ENCODE results near the gene IGFL2.
"Not testable (repeated sequence)": the region's sequence is repeated elsewhere in the genome, so short reads cannot be mapped to it uniquely, and the experiment has no call there.

The IGFL2 gene

GRCh38 chr19:46147791-46148288 lies at the start of gene IGFL2:
TSS of gene IGFL2 (plus strand) at chr19:46148238. CDS start at chr19:46148279, 41 bp downstream.
- DNase-seq = peak; percentile 30

GRCh38 chr19:46100344-46100743 lies 47.7 kb upstream of the IGFL2 start:
- no peak for DNase-seq

GRCh38 chr19:46101293-46101692 lies 46.7 kb upstream of the IGFL2 start:
- no peak for DNase-seq

DNA sequence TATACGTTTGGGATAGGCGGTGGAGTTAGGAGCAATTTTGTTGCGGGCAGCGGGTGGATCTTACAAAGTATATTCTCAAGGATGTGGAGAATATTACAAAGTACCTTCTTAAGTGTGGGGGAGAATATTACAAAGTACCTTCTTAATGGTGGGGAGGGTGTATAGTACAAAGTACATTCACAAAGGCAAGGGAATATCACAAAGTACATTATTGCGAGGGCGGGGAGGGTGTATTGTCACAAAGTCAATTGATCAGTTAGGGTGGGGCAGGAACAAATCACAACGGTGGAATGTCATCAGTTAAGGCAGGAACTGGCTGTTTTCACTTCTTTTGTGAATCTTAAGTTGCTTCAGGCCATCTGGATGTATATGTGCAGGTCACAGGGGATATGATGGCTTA lies 45.7 kb upstream of the IGFL2 start:
- not testable (repeated sequence) for DNase-seq

DNA sequence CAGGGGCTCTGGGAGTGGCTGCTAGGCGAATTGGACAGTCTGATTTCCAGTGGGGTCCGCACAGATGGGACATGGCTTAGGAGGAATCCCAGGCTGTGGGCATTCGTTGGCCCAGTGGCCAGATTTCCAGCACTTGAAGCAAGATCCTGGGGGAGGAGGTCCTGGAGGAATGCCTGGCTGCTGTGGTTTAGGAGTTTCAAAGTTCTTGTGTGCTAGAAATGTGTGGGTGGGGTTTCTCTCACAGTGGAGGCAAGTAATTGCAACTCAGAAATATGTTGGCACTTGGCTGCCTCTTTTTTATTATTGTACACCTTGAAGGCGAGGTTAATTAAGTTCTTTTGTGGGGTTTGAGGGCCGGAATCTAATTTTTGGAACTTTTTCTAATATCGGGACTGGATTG lies 40.7 kb upstream of the IGFL2 start:
- DNase-seq = no peak

DNA sequence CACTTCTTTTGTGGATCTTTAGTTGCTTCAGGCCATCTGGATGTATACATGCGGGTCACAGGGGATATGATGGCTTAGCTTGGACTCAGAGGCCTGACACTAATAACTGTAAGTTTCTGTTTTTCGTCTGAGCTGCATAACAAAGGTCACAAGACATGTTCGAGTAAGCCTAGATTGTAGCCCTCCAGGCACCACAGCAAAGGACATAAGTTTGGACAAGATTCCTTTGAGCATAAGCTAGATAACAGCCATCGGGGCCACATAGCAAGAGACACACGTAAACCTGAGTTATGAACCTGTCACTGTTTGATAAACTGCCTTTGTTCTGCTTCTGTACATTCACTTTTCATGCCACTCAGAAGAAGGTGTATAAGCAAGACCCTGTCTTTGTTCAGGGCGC lies 38.2 kb upstream of the IGFL2 start:
- DNase-seq = no peak

- DNase-seq = no peak
Observed at GRCh38 chr19:46111376-46111775, 36.7 kb upstream of the IGFL2 start.

- DNase-seq = no peak
Observed at GRCh38 chr19:46112527-46112926, 35.5 kb upstream of the IGFL2 start.

GRCh38 chr19:46113726-46114125 lies 34.3 kb upstream of the IGFL2 start:
- DNase-seq = no peak

DNA sequence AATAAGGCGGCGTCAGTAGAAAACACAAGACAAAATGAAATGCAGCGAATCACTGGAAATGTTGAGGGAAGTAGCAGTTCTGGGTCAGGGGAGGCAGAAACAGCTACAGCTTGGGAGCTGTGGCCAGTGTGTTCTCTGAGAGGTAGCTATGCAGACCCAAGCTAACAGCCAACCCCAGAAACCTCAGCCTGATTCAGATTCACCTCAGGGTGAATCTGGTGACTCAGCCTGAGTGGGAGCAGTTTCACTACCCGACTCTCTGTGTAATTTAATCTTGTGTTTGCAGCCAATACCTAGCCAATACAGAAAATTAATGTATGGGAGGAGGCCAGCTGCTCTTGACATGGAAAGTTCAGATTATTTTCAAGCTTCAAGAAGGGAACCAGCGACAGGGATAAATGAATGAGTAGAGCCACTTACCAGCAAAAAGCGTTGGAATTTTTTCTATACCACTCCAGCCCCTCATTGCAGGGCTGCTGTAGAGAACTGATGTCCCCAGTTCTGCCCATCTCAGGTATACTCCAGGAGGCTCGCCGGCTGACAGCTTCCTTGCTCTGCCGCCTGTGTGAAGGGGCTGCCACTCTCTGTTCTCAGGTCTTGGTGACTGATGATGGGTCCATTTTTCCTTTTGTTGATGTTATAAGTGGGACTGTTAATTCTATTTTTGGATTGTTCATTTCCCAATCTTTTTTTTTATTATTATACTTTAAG lies 32.5 kb upstream of the IGFL2 start:
- DNase-seq = peak; percentile 66

DNA sequence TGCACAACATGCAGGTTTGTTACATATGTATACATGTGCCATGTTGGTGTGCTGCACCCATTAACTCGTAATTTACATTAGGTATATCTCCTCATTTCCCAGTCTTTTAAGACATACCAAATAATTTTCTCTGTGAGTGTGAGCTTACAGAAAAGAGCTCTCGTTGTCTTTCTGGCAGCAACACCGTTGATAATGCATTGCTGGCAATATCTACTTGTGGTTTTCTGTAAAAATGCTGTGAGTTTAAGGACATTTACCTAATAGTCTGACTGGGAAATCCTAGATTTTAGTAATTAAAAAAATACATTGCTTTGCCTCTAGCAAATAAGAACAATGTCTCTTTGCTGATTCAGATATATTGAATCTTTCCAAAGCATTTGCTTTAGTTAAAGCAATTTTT lies 31.9 kb upstream of the IGFL2 start:
- no peak for DNase-seq

DNA sequence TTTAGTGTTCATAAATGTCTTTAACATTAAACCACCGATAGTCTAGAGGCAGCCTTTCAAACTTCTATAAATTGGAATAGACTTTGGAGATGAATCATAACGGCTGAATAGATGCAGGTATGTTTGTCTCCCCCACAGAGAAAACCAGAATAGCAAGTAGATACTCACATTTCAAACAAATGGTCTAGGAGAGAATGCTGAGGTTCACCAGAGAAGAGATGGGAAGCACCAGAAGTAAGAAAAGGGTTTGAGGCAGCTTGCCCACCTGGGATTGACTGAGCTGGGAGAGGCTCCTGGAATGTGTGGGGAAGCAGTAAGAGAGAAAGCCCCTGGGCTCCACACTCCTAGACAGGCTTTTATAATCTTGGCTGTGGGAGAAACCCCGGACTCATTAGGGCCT lies 29.9 kb upstream of the IGFL2 start:
- DNase-seq = no peak

DNA sequence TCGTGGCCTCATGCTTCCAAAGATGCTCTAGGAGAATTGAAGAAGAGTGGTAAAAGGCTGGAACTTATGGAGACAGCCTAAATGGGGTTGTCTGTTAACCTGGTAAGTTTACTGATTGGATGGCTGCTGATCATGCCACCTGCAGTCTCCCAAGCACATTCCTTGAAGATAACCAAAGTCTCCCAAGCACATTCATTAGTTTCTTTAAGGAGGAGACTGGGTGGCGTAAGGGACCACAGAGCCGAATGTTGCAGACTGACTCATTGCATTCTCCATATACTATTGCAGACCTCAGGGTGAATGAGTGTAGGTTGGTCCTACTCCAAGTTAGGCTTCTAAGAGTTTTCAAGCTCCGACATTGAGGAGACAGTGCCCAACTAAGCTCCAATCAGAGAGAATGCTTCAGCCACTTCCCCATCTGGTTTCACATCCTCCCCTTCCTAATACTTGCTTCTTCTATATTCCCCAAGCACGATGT lies 23.4 kb upstream of the IGFL2 start, which contains the start of gene IGFL3:
Gene IGFL3, minus strand, starts transcription at position 51 of the 478 bp plus-strand sequence. Its CDS starts 39 bp downstream, at position 12.
- no peak for DNase-seq

- no peak for DNase-seq
Observed at GRCh38 chr19:46125447-46125846, 22.6 kb upstream of the IGFL2 start.

GRCh38 chr19:46126086-46126580 lies 21.9 kb upstream of the IGFL2 start:
- no peak for DNase-seq

- DNase-seq = no peak
Observed at GRCh38 chr19:46131485-46132143, 16.4 kb upstream of the IGFL2 start.

DNA sequence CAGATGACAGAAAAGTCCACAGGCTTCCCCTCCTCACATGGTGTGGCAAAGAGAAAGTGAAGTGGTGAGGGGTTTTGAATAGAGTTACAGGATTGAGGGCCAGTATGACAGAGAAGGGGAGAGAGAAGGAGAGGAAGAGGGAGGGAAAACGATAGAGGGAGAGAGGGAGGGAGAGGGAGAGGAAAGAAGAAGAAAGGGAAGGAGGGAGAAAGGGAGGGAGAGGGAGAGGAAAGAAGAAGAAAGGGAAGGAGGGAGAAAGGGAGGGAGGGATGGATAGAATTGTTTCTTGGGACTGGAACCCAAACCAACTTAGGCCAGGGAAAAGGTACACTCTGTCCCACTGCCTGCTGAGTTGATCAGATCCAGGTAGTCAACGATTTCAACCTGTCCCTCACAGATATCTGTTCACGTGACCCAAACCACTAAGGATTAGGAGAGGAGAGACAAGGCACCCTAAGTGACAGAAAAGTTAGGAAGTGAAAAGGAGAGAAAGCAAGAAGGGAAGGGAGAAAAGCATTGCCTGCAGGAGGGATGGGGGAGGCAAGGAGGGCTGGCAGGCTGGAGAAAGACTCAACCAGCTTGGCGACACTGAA lies 15.4 kb upstream of the IGFL2 start:
- no peak for DNase-seq

GRCh38 chr19:46133101-46133627 lies 14.9 kb upstream of the IGFL2 start:
- DNase-seq = no peak

GRCh38 chr19:46133777-46134241 lies 14.2 kb upstream of the IGFL2 start:
- no peak for DNase-seq

DNA sequence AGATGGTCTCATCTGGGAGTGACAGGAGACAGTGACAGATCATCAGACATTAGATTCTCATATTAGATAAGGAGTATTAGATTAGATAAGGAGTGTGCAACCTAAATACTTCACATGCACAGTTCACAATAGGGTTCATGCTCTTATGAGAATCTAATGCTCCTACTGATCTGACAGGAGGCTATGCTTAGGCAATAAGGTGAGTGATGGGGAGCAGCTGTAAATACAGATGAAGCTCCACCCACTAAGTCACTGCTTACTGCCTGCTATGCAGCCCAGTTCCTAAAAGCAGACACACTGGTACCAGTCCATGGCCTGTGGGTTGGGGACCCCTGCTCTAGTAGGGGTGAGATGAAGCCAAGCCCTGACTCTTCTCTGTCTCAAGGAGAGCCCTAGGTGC lies 13.5 kb upstream of the IGFL2 start:
- no peak for DNase-seq

DNA sequence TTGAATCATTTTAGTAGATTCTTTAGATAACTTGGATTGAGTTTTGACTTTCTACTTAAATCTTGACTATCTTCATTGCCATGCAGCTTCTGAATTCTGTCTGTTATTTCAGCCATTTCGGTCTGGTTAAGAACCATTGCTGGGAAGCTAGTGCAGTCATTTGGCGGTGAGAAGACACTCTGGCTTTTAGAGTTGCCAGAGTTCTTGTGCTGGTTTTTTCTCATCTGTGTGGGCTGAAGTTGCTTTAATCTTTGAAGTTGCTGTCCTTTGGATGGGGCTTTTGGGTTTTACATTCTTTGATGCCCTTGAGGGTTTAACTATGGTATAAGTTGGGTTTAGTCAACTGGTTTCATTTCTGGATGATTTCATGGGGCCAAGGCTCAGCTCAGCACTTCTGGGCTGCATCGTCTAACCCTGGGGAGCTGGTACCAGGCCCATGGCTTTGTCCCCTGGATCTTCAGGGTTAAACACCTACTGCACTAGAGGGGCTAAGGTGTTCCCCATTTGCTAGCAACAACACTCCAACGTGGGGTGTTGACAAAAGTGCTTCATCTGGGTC lies 10.0 kb upstream of the IGFL2 start:
- no peak for DNase-seq

DNA sequence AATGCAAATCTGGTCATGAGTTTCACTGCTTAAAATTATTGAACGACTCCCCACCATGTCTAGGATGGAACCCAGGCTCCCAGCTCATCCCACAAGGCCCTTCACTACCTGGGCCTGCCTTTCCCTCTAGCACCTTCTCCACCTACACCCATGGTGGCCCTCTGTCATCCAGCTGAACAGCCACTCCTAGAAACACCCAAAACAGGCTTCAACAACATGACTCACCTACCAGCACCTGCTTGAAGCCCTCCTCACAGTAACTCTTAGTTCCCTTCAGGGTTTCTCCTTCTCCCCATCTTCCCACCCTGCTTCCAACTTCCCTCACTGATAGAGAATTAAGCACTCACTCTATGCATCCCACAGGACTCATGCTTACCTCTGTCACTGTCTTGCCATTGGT lies 6.6 kb upstream of the IGFL2 start:
- DNase-seq = no peak

GRCh38 chr19:46142294-46142693 lies 5.7 kb upstream of the IGFL2 start:
- DNase-seq = no peak

All from stimulated activated CD4-positive, alpha-beta T cell treated with anti-CD3 and anti-CD28 coated beads, Interleukin-4, amount 100 ng/mL, for 24 hours (primary cell).